ENCODE results near the gene SEC24D. TPM values are rescaled to one million over a fixed set of nuclear protein-coding genes. Genes with fewer than 3 reads are reported as not detected.

Gene SEC24D
- polyA plus RNA-seq, 1 experiment: 80.3 TPM

GRCh38 chr4:118816538-118817177, 19.3 kb downstream of the SEC24D start:
- no peak for TF ChIP-seq CTCF (IDR thresholded peaks at IDR 0.05; ENCODE audit: insufficient read depth, low read depth, low read length)
- ChIA-PET POLR2A (no interaction called here), CTCF (interaction anchor here (1.3 kb wide), 1 partner anchor 9 kb away, joined by 4 read pairs; no protein-coding TSS in a partner anchor)
- no peak for DNase-seq (ENCODE audit: low read depth)
- no peaks in the 10 kb centered on the region for H3K27me3 ChIP-seq (ENCODE audit: control insufficient read depth, insufficient read depth, low read length)
- peaks cover 29% of the 10 kb centered on the region for H3K36me3 ChIP-seq (ENCODE audit: control insufficient read depth, insufficient read depth, low read length)
- no peak overlapping the region for H3K4me3 ChIP-seq (ENCODE audit: low read depth, low read length)

- ChIA-PET POLR2A (no interaction called here), CTCF (no interaction called here)
- no peak for TF ChIP-seq CTCF (IDR thresholded peaks at IDR 0.05; ENCODE audit: insufficient read depth, low read depth, low read length)
- H3K27me3 ChIP-seq (ENCODE audit: control insufficient read depth, insufficient read depth, low read length): no peaks in the 10 kb centered on the region
- peaks cover 30% of the 10 kb centered on the region for H3K36me3 ChIP-seq (ENCODE audit: control insufficient read depth, insufficient read depth, low read length)
- no peak for DNase-seq (ENCODE audit: low read depth)
- no peak overlapping the region for H3K4me3 ChIP-seq (ENCODE audit: low read depth, low read length)
These were observed 21.0 kb downstream of the SEC24D start for GRCh38 chr4:118814891-118815290.

- ChIA-PET CTCF (interaction anchor here (0.6 kb wide), 1 partner anchor 20 kb away, joined by 3 read pairs; no protein-coding TSS in a partner anchor), POLR2A (no interaction called here)
- H3K36me3 ChIP-seq (ENCODE audit: control insufficient read depth, insufficient read depth, low read length): peaks cover 33% of the 10 kb centered on the region
- H3K4me3 ChIP-seq (ENCODE audit: low read depth, low read length): no peak overlapping the region
- TF ChIP-seq CTCF (IDR thresholded peaks at IDR 0.05; ENCODE audit: insufficient read depth, low read depth, low read length): no peak
- H3K27me3 ChIP-seq (ENCODE audit: control insufficient read depth, insufficient read depth, low read length): no peaks in the 10 kb centered on the region
- DNase-seq (ENCODE audit: low read depth): no peak
These were observed 21.9 kb downstream of the SEC24D start for GRCh38 chr4:118814058-118814457.

- no peak for TF ChIP-seq CTCF (IDR thresholded peaks at IDR 0.05; ENCODE audit: insufficient read depth, low read depth, low read length)
- POLR2A ChIA-PET: no interaction called here
- Histone ChIP-seq H3K4me3 (ENCODE audit: low read depth, low read length) (no peak overlapping the region), H3K27me3 (ENCODE audit: control insufficient read depth, insufficient read depth, low read length) (no peaks in the 10 kb centered on the region), H3K36me3 (ENCODE audit: control insufficient read depth, insufficient read depth, low read length) (peaks cover 33% of the 10 kb centered on the region)
- DNase-seq (ENCODE audit: low read depth): no peak
- CTCF ChIA-PET: interaction anchor here (0.6 to 1.0 kb wide), 3 partner anchors 9 to 149 kb away, joined by 3 read pairs; no protein-coding TSS in a partner anchor
These were observed 22.4 kb downstream of the SEC24D start for GRCh38 chr4:118813561-118813960.

GRCh38 chr4:118811832-118812231, 24.1 kb downstream of the SEC24D start:
- POLR2A ChIA-PET: no interaction called here
- no peak for DNase-seq (ENCODE audit: low read depth)
- no peak for TF ChIP-seq CTCF (IDR thresholded peaks at IDR 0.05; ENCODE audit: insufficient read depth, low read depth, low read length)
- Histone ChIP-seq H3K36me3 (ENCODE audit: control insufficient read depth, insufficient read depth, low read length) (peaks cover 36% of the 10 kb centered on the region), H3K27me3 (ENCODE audit: control insufficient read depth, insufficient read depth, low read length) (no peaks in the 10 kb centered on the region), H3K4me3 (ENCODE audit: low read depth, low read length) (no peak overlapping the region)
- CTCF ChIA-PET: interaction anchor here (0.6 to 1.1 kb wide), 2 partner anchors 66 to 83 kb away, joined by 3 read pairs; no protein-coding TSS in a partner anchor

Measured in BJ (cell line).